Measurements from ENCODE around the gene ECPAS. TPM values are rescaled to one million over a fixed set of nuclear protein-coding genes. Genes with fewer than 3 reads are reported as not detected.

The ECPAS gene
- total RNA-seq, result 10 to 100 TPM; 53.5 to 75.7 (median 66.1) TPM

GRCh38 chr9:111483858-111484571 lies at the start of gene ECPAS:
ECPAS (minus strand) TSS chr9:111484383; CDS start chr9:111472918, 11,465 bp downstream.
- TF ChIP-seq POLR2A (IDR thresholded peaks at IDR 0.05) (no peak), CTCF (IDR thresholded peaks at IDR 0.05) (no peak)
- 0 to 1% methylated on average over 46 to 72 of the region's 101 CpGs for WGBS, 2 donors
- intact Hi-C loops (cut with DNase I; ENCODE audit: low total_unique reads), result no loop called here
- peak; percentile 48 to 94 for DNase-seq (ENCODE audit: low spot score in 2 of 2)
- H3K4me3 ChIP-seq (ENCODE audit: low read depth, poor library complexity, severe bottlenecking), result peak within 1 kb of the TSS; percentile 97

- TF ChIP-seq CTCF (IDR thresholded peaks at IDR 0.05) (no peak), POLR2A (IDR thresholded peaks at IDR 0.05) (no peak)
- no peak for DNase-seq (ENCODE audit: low spot score in 2 of 2)
- 92 to 95% methylated on average over 5 of the region's 5 CpGs for WGBS, 2 donors
- intact Hi-C loops (cut with DNase I; ENCODE audit: low total_unique reads), result no loop called here
- H3K4me3 ChIP-seq (ENCODE audit: low read depth, poor library complexity, severe bottlenecking), result no peak overlapping the region
These were observed 49.1 kb upstream of the ECPAS start for GRCh38 chr9:111533099-111533790.

DNA sequence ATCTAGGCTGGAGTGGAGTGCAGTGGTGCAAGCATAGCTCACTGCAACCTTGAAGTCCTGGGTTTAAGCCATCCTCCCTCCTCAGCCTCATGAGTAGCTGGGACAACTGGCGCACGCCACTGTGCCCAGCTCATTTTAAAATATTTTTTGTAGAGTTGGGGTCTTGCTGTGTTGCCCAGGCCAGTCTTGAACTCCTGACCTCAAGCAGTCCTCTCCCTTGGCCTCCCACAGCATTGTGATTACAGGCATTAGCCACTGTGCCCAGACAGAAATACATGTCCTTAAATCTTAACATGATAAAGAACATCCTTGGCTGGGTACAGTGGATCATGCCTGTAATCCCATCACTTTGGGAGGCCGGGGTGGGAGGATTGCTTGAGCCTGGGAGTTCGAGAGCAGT lies 47.5 kb upstream of the ECPAS start:
- intact Hi-C loops (cut with DNase I; ENCODE audit: low total_unique reads), result no loop called here
- no peak overlapping the region for H3K4me3 ChIP-seq (ENCODE audit: low read depth, poor library complexity, severe bottlenecking)
- TF ChIP-seq CTCF (IDR thresholded peaks at IDR 0.05), result no peak
- no peak for TF ChIP-seq POLR2A (IDR thresholded peaks at IDR 0.05)
- 97 to 99% methylated on average over 4 of the region's 4 CpGs for WGBS, 2 donors
- no peak for DNase-seq (ENCODE audit: low spot score in 2 of 2)

GRCh38 chr9:111529787-111530186 lies 45.6 kb upstream of the ECPAS start:
- DNase-seq (ENCODE audit: low spot score in 2 of 2), result no peak
- TF ChIP-seq CTCF (IDR thresholded peaks at IDR 0.05), result no peak
- no peak for TF ChIP-seq POLR2A (IDR thresholded peaks at IDR 0.05)
- WGBS, 2 donors, result 30 to 32% methylated on average over 2 of the region's 2 CpGs
- intact Hi-C loops (cut with DNase I; ENCODE audit: low total_unique reads), result no loop called here
- H3K4me3 ChIP-seq (ENCODE audit: low read depth, poor library complexity, severe bottlenecking), result no peak overlapping the region

DNA sequence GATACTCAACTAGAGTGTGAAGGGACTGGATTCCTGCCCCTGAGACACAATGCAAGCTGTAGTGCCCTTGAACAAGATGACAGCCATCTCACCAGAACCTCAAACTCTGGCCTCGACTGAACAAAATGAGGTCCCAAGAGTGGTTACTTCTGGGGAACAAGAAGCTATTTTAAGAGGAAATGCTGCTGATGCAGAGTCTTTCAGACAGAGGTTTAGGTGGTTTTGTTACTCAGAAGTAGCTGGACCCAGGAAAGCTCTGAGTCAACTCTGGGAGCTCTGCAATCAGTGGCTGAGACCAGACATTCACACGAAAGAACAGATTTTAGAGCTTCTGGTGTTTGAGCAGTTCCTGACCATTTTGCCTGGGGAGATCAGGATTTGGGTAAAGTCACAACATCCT lies 43.2 kb upstream of the ECPAS start:
- no peak overlapping the region for H3K4me3 ChIP-seq (ENCODE audit: low read depth, poor library complexity, severe bottlenecking)
- DNase-seq (ENCODE audit: low spot score in 2 of 2), result no peak
- intact Hi-C loops (cut with DNase I; ENCODE audit: low total_unique reads), result no loop called here
- WGBS, 2 donors, result 90 to 94% methylated on average over 2 of the region's 2 CpGs
- TF ChIP-seq POLR2A (IDR thresholded peaks at IDR 0.05) (no peak), CTCF (IDR thresholded peaks at IDR 0.05) (no peak)

All from lower leg skin (tissue), 4 donors.